ENCODE measurements around the gene RRAS.
"Not testable (repeated sequence)": the region's sequence is repeated elsewhere in the genome, so short reads cannot be mapped to it uniquely, and the experiment has no call there.

Gene RRAS

DNA sequence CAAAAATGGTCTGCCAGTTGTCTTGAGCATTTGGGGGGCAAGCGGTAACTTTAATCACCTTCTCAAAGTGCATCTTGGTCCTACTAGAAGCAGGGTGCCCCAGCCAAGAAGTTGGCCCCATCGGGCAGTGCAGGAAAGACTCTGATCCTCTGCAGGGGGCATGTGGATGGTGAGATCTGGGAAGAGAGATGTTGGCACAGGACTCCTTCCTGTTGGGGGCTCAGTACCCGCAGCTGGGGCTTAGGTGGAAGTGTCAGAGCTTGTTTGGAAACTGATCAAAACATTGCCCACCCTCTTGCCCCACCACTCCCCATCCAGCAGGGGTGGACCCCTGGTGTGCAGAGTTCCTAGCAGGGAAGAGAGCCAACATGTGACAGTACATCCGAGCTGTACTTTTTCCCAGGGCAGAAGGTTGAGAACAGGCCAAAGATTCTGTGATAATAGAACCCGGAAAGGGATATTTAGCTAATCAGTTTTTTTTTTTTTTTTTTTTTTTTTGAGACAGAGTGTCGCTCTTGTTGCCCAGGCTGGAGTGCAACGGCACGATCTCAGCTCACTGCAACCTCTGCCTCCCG is 8.8 kb downstream of the RRAS start:
- no peak for DNase-seq

GRCh38 chr19:49629659-49630058 is 10.3 kb downstream of the RRAS start:
- no peak for DNase-seq

DNA sequence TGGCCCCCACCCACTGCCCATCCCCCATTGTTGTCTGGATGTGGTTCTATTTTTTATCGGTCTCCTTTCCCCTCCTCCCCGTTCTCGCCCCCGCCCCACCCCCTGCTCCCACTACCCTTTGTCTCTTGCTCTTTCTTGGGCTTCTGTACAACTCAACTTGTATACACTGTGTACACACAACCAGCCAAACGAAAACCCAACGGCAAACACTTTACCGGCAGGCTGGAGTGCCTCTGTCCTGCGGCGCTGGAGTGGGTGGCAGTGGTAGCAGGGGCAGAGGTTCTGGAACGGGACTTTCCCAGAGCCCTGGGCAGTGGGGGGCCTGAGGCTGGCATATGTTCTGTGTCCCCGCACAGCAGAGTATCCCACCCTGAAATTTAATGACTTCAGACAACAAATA is 13.7 kb downstream of the RRAS start:
- no peak for DNase-seq

- DNase-seq = no peak
These were observed 14.7 kb downstream of the RRAS start for GRCh38 chr19:49624967-49625910.

GRCh38 chr19:49617860-49618259 is 22.1 kb downstream of the RRAS start:
- DNase-seq = not testable (repeated sequence)

DNA sequence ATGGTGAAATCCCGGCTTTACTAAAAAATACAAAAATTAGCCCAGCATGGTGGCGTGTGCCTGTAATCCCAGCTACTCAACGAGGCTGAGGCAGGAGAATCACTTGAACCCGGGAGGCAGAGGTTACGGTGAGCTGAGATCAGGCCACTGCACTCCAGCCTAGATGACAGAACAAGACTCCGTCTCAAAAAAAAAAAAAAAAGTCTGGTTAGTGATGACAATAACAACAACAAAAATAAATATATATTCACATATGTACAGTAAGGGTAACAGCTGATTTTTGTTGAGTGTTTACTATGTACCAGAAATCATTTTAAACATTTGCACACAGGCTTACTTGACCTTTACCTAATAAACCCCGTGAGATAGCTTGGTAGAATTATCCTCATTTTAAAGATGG is 23.0 kb downstream of the RRAS start:
- DNase-seq = no peak

- DNase-seq = no peak
These were observed 23.4 kb downstream of the RRAS start for GRCh38 chr19:49616532-49616931.

- DNase-seq = no peak
These were observed 24.1 kb downstream of the RRAS start for GRCh38 chr19:49615861-49616260.

DNA sequence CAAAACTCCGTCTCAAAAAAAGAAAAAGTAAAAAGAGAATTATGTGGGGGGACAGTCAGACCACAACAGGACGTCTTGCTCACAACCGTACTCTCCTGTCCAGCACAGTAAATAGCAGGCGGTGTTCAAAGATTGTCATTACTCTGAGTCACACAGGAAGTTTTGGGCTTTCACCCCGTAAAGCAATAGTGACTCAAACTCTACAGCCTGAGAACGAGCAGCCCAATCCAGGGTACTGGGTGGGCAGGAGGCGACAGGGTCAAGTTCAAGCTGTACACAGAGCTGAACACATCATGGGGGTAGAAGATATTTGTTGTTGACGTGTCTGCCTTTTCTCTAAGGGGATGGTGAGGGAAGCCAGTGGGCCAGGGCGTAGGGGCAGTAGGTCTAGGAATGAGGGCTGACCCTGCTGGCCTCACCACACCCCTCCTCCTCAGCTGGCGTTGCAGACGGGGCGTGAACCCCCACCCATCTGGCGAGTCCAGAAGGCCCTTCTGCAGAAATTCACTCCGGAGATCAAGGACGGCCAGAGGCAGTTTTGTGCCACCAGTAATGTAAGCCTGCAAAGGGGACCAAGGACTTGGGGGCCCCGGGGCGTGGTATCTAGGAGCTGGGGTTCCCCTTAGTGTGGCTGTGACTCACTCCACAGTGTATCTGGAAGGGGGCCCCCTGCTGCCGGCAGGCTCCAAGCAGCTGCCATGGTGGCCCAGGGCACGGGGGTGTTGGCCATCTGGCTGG is 25.7 kb downstream of the RRAS start:
- DNase-seq = no peak

GRCh38 chr19:49613374-49613773 is 26.6 kb downstream of the RRAS start:
- DNase-seq = no peak

DNA sequence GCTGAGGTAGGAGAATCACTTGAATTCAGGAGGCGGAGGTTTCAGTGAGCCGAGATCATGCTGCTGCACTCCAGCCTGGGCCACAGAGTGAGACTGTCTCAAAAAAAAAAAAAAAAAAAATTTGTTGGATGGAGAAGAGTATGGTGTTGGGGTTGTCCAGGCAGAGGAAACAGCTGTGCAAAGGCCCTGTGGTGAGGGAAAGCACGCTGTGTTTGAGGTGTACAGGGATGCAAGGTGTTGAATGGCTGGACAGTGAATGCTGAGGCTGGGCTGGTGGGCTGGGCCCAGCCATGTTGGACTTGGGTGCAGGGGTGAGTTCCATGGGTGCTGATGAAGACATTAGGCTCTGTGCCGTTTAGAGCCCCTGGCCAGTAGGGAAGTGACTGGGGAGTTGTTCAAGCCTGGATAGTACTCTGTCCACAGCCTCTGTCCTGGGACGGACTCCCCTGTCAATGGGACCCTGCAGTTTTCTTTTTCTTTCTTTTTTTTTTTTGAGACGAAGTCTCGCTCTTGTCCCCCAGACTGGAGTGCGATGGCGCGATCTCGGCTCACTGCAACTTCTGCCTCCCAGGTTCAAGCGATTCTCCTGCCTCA is 30.3 kb downstream of the RRAS start:
- no peak for DNase-seq

DNA sequence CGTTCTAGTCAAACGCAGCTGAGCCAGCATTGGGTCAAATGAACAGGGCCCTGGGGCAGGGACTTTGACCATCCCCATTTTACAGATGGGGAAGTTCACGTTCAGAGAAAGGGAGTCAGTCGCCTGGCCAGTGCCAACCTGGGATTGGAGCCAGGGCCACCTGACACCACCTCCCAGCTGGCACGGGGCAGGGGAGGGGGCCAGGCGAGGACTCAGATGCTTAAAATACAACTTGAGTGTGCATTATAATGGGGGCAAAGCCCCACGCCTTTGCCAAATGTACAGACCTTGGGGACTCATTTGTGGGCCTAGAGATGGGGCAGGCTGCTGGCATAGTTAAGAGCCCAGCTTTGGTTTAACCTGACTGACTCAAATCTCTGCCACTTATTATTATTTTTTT is 34.3 kb downstream of the RRAS start:
- DNase-seq = no peak

DNA sequence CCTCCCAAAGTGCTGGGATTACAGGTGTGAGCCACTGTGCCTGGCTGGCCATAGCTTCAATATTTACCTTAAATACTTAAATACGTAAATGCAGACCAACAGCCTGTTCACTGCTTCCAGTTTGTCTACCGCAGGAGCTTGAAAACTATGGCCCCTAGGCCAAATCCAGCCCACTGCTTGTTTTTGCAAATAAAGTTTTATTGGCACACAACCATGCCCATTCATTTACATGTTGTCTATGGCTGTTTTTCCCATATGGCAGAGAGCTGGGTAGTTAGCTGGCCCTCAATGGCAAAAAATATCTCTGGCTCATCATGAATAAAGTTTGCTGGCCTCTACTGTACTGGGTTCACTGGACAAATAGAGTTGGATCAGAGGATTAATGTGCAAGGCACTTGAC is 37.1 kb downstream of the RRAS start:
- no peak for DNase-seq

DNA sequence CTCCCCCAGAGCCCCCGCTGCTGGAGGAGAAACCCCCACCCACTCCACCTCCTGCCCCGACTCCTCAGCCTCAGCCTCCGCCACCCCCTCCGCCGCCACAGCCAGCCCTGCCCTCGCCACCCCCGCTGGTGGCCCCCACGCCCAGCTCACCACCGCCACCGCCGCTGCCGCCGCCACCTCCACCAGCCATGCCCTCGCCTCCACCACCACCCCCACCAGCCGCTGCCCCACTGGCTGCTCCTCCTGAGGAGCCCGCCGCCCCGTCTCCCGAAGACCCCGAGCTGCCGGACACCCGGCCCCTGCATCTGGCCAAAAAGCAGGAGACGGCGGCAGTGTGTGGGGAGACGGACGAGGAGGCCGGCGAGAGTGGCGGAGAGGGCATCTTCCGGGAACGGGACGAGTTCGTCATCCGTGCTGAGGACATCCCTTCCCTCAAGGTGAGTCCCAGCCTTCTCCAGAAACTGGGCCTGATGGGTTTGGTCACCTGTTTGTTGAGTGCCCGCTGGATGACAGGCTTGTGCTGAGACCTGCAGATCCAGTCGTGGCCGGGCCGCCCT is 38.4 kb downstream of the RRAS start:
- no peak for DNase-seq

- no peak for DNase-seq
These were observed 40.3 kb downstream of the RRAS start for GRCh38 chr19:49599378-49600295.

- no peak for DNase-seq
These were observed 42.3 kb downstream of the RRAS start for GRCh38 chr19:49597703-49597974.

DNA sequence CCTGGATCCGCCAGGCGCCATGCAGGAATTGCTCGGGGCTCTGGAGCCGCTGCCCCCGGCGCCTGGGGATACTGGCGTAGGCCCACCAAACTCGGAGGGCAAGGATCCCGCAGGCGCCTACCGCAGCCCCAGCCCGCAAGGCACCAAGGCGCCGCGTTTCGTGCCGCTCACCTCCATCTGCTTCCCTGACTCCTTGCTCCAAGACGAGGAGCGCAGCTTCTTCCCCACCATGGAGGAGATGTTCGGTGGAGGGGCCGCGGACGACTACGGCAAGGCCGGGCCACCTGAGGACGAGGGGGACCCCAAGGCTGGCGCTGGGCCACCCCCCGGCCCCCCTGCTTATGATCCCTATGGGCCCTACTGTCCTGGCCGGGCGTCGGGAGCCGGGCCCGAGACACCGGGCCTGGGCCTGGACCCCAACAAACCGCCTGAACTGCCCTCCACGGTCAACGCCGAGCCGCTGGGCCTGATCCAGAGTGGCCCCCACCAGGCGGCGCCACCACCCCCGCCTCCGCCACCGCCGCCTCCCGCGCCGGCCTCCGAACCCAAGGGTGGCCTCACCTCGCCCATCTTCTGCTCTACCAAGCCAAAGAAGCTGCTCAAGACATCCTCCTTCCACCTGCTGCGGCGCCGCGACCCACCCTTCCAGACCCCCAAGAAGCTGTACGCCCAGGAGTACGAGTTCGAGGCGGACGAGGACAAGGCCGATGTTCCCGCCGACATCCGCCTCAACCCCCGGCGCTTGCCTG is 42.8 kb downstream of the RRAS start:
- DNase-seq = no peak

GRCh38 chr19:49596407-49596806 is 43.5 kb downstream of the RRAS start:
- DNase-seq = no peak

DNA sequence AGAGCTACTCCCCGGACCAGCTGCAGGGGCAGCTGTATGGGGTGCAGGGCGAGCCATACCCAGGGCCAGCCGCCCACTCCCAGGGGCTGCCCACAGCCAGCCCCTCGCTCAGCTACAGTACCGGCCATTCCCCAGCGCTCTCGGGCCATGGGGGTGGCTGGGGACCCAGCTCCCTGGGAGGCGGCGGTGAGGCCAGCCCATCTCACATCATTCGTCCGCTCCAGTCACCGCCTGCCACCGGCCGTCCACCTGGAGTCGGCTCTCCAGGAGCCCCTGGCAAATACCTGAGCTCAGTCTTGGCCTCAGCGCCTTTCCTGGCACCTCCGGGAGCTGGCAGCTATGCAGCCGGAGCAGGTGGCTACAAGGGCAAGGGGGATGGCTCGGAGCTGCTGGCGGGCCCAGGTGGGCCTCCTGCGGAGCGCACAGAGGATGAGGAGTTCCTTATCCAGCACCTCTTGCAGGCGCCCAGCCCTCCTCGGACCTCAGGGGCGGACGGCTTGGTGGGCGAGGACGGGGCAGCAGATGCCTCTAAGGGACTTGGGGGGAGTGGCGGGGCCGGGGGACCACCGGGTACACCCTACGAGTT is 44.0 kb downstream of the RRAS start:
- DNase-seq = no peak

- no peak for DNase-seq
These were observed 44.7 kb downstream of the RRAS start for GRCh38 chr19:49594993-49595818.
